ENCODE results near the gene ZNF439. TPM values are rescaled to one million over a fixed set of nuclear protein-coding genes. Genes with fewer than 3 reads are reported as not detected.
"Not testable (repeated sequence)": the region's sequence is repeated elsewhere in the genome, so short reads cannot be mapped to it uniquely, and the experiment has no call there.

ZNF439 gene
- total and polyA plus RNA-seq, 8 donors: 2.2 to 8.0 (median 3.1) TPM

DNA sequence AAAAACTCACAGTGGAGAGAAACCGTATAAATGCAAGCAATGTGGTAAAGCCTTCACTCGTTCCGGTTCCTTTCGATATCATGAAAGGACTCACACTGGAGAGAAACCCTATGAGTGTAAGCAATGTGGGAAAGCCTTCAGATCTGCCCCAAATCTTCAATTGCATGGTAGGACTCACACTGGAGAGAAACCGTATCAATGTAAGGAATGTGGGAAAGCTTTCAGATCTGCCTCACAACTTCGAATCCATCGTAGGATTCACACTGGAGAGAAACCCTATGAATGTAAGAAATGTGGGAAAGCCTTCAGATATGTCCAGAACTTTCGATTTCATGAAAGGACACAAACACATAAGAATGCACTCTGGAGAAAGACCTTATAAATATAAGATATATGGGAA lies 19.7 kb downstream of the ZNF439 start:
- Histone ChIP-seq H3K36me3 (peaks cover 13 to 25% (median 13%) of the 10 kb centered on the region in 3 donors), H3K4me3 (no peak overlapping the region), H3K27me3 (no peaks in the 10 kb centered on the region), H3K9me3 (peaks cover 0 to 5% (median 0%) of the 10 kb centered on the region in 4 donors), H3K27ac (no peak overlapping the region), H3K4me1 (no peaks in the 10 kb centered on the region)
- TF ChIP-seq, protein P1, sequence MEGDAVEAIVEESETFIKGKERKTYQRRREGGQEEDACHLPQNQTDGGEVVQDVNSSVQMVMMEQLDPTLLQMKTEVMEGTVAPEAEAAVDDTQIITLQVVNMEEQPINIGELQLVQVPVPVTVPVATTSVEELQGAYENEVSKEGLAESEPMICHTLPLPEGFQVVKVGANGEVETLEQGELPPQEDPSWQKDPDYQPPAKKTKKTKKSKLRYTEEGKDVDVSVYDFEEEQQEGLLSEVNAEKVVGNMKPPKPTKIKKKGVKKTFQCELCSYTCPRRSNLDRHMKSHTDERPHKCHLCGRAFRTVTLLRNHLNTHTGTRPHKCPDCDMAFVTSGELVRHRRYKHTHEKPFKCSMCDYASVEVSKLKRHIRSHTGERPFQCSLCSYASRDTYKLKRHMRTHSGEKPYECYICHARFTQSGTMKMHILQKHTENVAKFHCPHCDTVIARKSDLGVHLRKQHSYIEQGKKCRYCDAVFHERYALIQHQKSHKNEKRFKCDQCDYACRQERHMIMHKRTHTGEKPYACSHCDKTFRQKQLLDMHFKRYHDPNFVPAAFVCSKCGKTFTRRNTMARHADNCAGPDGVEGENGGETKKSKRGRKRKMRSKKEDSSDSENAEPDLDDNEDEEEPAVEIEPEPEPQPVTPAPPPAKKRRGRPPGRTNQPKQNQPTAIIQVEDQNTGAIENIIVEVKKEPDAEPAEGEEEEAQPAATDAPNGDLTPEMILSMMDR (IDR thresholded peaks at IDR 0.05): no peak
- intact Hi-C loops (cut with DNase I): no loop called here
- 96 to 97% methylated on average over 8 of the region's 8 CpGs for WGBS, 2 donors
- ATAC-seq: no peak
- FAIRE-seq: no peak
- no peak for DNase-seq

DNA sequence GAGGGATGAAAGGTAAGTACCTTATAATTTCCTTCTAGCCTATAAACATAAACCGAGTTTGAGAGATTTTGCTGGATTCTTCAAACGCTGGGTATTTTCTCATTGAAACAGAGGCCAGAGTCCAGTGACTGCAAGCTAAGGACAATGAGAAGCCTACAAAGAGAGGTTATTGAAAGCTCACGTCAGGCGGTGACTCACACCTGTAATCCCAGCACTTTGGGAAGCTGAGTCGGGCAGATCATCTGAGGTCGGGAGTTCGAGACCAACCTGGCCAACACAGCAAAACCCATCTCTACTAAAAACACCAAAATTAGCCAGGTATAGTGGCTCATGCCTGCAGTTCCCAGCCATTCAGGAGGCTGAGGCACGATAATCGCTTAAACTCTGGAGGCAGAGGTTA lies 24.1 kb downstream of the ZNF439 start:
- Histone ChIP-seq H3K27ac (no peak overlapping the region), H3K4me3 (no peak overlapping the region), H3K36me3 (peaks cover 7 to 12% (median 8%) of the 10 kb centered on the region in 3 donors), H3K9me3 (peaks cover 0 to 4% (median 0%) of the 10 kb centered on the region in 4 donors), H3K27me3 (no peaks in the 10 kb centered on the region), H3K4me1 (no peaks in the 10 kb centered on the region)
- FAIRE-seq: no peak
- TF ChIP-seq, protein P1 (IDR thresholded peaks at IDR 0.05): no peak
- ATAC-seq: no peak
- 88 to 90% methylated on average over 9 of the region's 9 CpGs for WGBS, 2 donors
- intact Hi-C loops (cut with DNase I): loop anchor here in 1 of 3 donors (10.0 kb wide), 2 partner anchors 122 to 262 kb away; no protein-coding TSS in a partner anchor
- no peak for DNase-seq

- TF ChIP-seq, protein P1 (IDR thresholded peaks at IDR 0.05): no peak
- H3K27ac ChIP-seq: no peak overlapping the region
- no peak for DNase-seq
- 85 to 87% methylated on average over 1 of the region's 1 CpG for WGBS, 2 donors
- no peaks in the 10 kb centered on the region for H3K4me1 ChIP-seq
- no peak for FAIRE-seq
- no peak for ATAC-seq
- H3K9me3 ChIP-seq: no peaks in the 10 kb centered on the region
- intact Hi-C loops (cut with DNase I): loop anchor here in 1 of 3 donors (10.0 kb wide), 2 partner anchors 121 to 261 kb away; no protein-coding TSS in a partner anchor
- H3K4me3 ChIP-seq: no peak overlapping the region
- no peaks in the 10 kb centered on the region for H3K27me3 ChIP-seq
- peaks cover 0 to under 1% (median 0%) of the 10 kb centered on the region in 3 donors for H3K36me3 ChIP-seq
These were observed 25.2 kb downstream of the ZNF439 start for GRCh38 chr19:11873762-11874161.

DNA sequence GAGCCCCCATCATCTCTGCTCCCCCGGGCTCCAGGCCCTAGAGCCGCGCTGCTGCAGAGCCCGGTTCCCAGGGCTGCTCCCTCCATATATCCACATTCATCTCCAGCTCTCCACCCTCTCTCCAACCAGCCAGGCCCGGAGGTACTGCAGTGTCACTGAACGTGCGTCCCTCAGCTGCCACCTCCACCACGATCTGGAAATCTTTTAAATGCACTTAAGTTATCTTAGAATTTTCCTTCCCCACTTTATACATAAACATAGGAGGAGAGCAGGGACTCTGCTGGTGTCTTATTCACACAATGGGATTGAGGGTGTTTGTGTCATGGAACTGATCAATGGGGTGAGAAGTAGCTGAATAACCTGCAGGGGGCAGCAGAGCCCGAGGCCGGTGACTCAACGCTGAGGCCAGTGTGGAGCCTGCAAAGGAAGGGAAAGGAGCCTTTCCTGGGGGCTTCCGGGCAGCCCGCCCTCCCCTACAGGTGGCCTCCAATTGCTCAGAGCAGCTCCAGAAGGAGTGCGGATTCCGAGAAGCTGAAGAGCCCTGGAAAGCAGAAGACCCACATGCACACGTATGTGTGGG lies 31.3 kb downstream of the ZNF439 start:
- not testable (repeated sequence) for FAIRE-seq, H3K9me3 ChIP-seq, H3K36me3 ChIP-seq, H3K27me3 ChIP-seq, H3K4me1 ChIP-seq, H3K27ac ChIP-seq, H3K4me3 ChIP-seq
- DNase-seq (peak in 4 of 6 donors; percentile 44 to 68 (median 46)), ATAC-seq (peak in 3 of 4 donors; percentile 76 to 84 (median 77))
- TF ChIP-seq, protein P1 (IDR thresholded peaks at IDR 0.05): peak in 2 of 4 donors; percentile 23 to 31
- WGBS, 2 donors: 63 to 65% methylated on average over 16 of the region's 16 CpGs
- intact Hi-C loops (cut with DNase I): loop anchor here in 1 of 3 donors (10.0 kb wide), 2 partner anchors 115 to 255 kb away; no protein-coding TSS in a partner anchor

GRCh38 chr19:11880598-11880997 lies 32.1 kb downstream of the ZNF439 start:
- TF ChIP-seq, protein P1 (IDR thresholded peaks at IDR 0.05): no peak
- DNase-seq: no peak
- Histone ChIP-seq H3K4me3 (no peak overlapping the region), H3K4me1 (no peaks in the 10 kb centered on the region), H3K36me3 (no peaks in the 10 kb centered on the region), H3K9me3 (no peaks in the 10 kb centered on the region), H3K27ac (no peak overlapping the region), H3K27me3 (no peaks in the 10 kb centered on the region)
- WGBS, 2 donors: 77 to 84% methylated on average over 12 of the region's 12 CpGs
- intact Hi-C loops (cut with DNase I): no loop called here
- no peak for ATAC-seq
- FAIRE-seq: no peak

All from pancreas (tissue), 10 donors.